ENCODE data around the gene RNF152. TPM values are rescaled to one million over a fixed set of nuclear protein-coding genes. Genes with fewer than 3 reads are reported as not detected.

Gene RNF152
- total RNA-seq, 1 donor from 2014 or later, result 45.7 TPM

GRCh38 chr18:61765097-61765496 is 127.7 kb downstream of the RNF152 start:
- TF ChIP-seq CTCF (IDR thresholded peaks at IDR 0.05), result no peak
- TF ChIP-seq POLR2AphosphoS5 (IDR thresholded peaks at IDR 0.05; ENCODE audit: insufficient read depth in 1 of 2, low read depth in 1 of 2), result no peak
- TF ChIP-seq POLR2A (IDR thresholded peaks at IDR 0.05), result no peak
- Histone ChIP-seq H3K36me3 (no peaks in the 10 kb centered on the region), H3K4me1 (no peaks in the 10 kb centered on the region), H3K4me3 (no peak overlapping the region), H3K27ac (no peak overlapping the region), H3K9me3 (no peaks in the 10 kb centered on the region), H3K27me3 (no peaks in the 10 kb centered on the region)
- DNase-seq (ENCODE audit: extremely low spot score in 2 of 2), result no peak
- intact Hi-C loops (cut with DNase I), result no loop called here

- no peaks in the 10 kb centered on the region for H3K36me3 ChIP-seq
- no peaks in the 10 kb centered on the region for H3K27me3 ChIP-seq
- TF ChIP-seq POLR2AphosphoS5 (IDR thresholded peaks at IDR 0.05; ENCODE audit: insufficient read depth in 1 of 2, low read depth in 1 of 2) (no peak), POLR2A (IDR thresholded peaks at IDR 0.05) (no peak), CTCF (IDR thresholded peaks at IDR 0.05) (no peak)
- H3K27ac ChIP-seq, result no peak overlapping the region
- DNase-seq (ENCODE audit: extremely low spot score in 2 of 2), result no peak
- H3K9me3 ChIP-seq, result no peaks in the 10 kb centered on the region
- intact Hi-C loops (cut with DNase I), result no loop called here
- no peaks in the 10 kb centered on the region for H3K4me1 ChIP-seq
- no peak overlapping the region for H3K4me3 ChIP-seq
These were observed 128.4 kb downstream of the RNF152 start for GRCh38 chr18:61764381-61764780.

- H3K4me1 ChIP-seq, result no peaks in the 10 kb centered on the region
- TF ChIP-seq POLR2A (IDR thresholded peaks at IDR 0.05) (no peak), POLR2AphosphoS5 (IDR thresholded peaks at IDR 0.05; ENCODE audit: insufficient read depth in 1 of 2, low read depth in 1 of 2) (no peak), CTCF (IDR thresholded peaks at IDR 0.05) (no peak)
- H3K27me3 ChIP-seq, result no peaks in the 10 kb centered on the region
- H3K4me3 ChIP-seq, result no peak overlapping the region
- DNase-seq (ENCODE audit: extremely low spot score in 2 of 2), result no peak
- H3K36me3 ChIP-seq, result no peaks in the 10 kb centered on the region
- intact Hi-C loops (cut with DNase I), result no loop called here
- no peaks in the 10 kb centered on the region for H3K9me3 ChIP-seq
- H3K27ac ChIP-seq, result no peak overlapping the region
These were observed 130.9 kb downstream of the RNF152 start for GRCh38 chr18:61761875-61762274.
